OCI-LY7 (cell line): Measurements from ENCODE around the gene COL16A1. TPM values are rescaled to one million over a fixed set of nuclear protein-coding genes. Genes with fewer than 3 reads are reported as not detected.
A peak's percentile ranks its signal among the peaks of the same experiment; 100 is the strongest.

Experiments used
- BruUV-seq: library from RNA; stranded (reverse); fragments of 400-500 nt; replicated peaks from 2 replicates; lab custom pipeline; 2021; lab: Mats Ljungman, UMichigan
- CTCF ChIA-PET: fragments of 300-600 bp; sonication (Branson Sonifier 250); formaldehyde crosslinking; loops from one replicate; lab custom pipeline; 2022; ENCODE audit warnings: antibody characterized with exemption; ENCODE audit not compliant: unreplicated experiment; lab: Charles Lee
- POLR2A ChIA-PET: fragments of 300-600 bp; sonication (Branson Sonifier 250); formaldehyde crosslinking; loops from one replicate; lab custom pipeline; 2022; ENCODE audit warnings: antibody characterized with exemption; lab: Charles Lee
- DNase-seq: peaks from one replicate; pipeline ENCODE4 v3.0.0-alpha.2; 2015; ENCODE audit warnings: low spot score
- H2AFZ ChIP-seq: fragments of 200-600 bp; sonication (generic), shearing (Covaris generic); 2 replicates; pipeline ENCODE4 v1.6.1; 2014; ENCODE audit warnings: mild to moderate bottlenecking, antibody characterized with exemption, low read length, moderate library complexity
- H3K27ac ChIP-seq: fragments of 200-600 bp; sonication (generic); 2 replicates; pipeline ENCODE4 v1.5.1; 2014; ENCODE audit warnings: mixed run types, low read depth, mild to moderate bottlenecking, moderate library complexity, low read length, inconsistent platforms; ENCODE audit not compliant: poor library complexity, severe bottlenecking
- H3K36me3 ChIP-seq: fragments of 200-600 bp; sonication (generic); 2 replicates; pipeline ENCODE4 v1.6.1; 2014; ENCODE audit warnings: mild to moderate bottlenecking, antibody characterized with exemption, low read length, moderate library complexity, mixed read lengths; ENCODE audit not compliant: insufficient read depth
- H3K4me1 ChIP-seq: fragments of 200-600 bp; sonication (generic); 2 replicates; pipeline ENCODE4 v1.5.1; 2014; ENCODE audit warnings: mild to moderate bottlenecking, low read length; ENCODE audit not compliant: insufficient read depth, poor library complexity, severe bottlenecking
- H3K4me2 ChIP-seq: fragments of 200-600 bp; sonication (generic); 2 replicates; pipeline ENCODE4 v1.6.1; 2014; ENCODE audit warnings: mild to moderate bottlenecking, low read length
- H3K4me3 ChIP-seq: fragments of 200-600 bp; sonication (generic); 2 replicates; pipeline ENCODE4 v1.5.1; 2014; ENCODE audit warnings: mild to moderate bottlenecking, low read depth, low read length; ENCODE audit not compliant: poor library complexity, severe bottlenecking
- H3K79me2 ChIP-seq: fragments of 200-600 bp; sonication (generic); 2 replicates; pipeline ENCODE4 v1.6.1; 2016; ENCODE audit warnings: low read depth, mild to moderate bottlenecking, low read length, moderate library complexity, mixed read lengths; ENCODE audit not compliant: insufficient read depth
- H3K9me2 ChIP-seq: fragments of 200-600 bp; sonication (generic); 2 replicates; pipeline ENCODE4 v1.6.1; 2016; ENCODE audit warnings: mild to moderate bottlenecking, low read length, mixed read lengths; ENCODE audit not compliant: insufficient read depth
- H3K9me3 ChIP-seq: fragments of 200-600 bp; sonication (generic); 2 replicates; pipeline ENCODE4 v1.6.1; 2014; ENCODE audit warnings: mild to moderate bottlenecking, mixed run types, low read length, mixed read lengths
- H4K20me1 ChIP-seq: fragments of 200-600 bp; sonication (generic); 2 replicates; pipeline ENCODE4 v1.6.1; 2014; ENCODE audit warnings: mild to moderate bottlenecking, antibody characterized with exemption, low read length, moderate library complexity, mixed read lengths; ENCODE audit not compliant: insufficient read depth
- EZH2phosphoT487 ChIP-seq: fragments of 200-600 bp; sonication (generic); IDR thresholded peaks from 2 replicates; pipeline ENCODE4 v1.6.1; 2018; ENCODE audit warnings: low read depth, borderline replicate concordance, mild to moderate bottlenecking, mixed run types, antibody characterized with exemption, low read length, moderate library complexity, mixed read lengths
- intact Hi-C: fragments of 100-400 bp; cut with micrococcal nuclease; formaldehyde crosslinking; loops from one replicate; pipeline ENCODE4 v1.10.0; 2022; ENCODE audit not compliant: unreplicated experiment
- total RNA-seq, 2 experiments: library from RNA; depleted of rRNA in 1 of 2; stranded (reverse); fragments of >200 nt in 1 of 2; shearing (Covaris generic) in 1 of 2; gene quantifications; 2 replicates each; pipeline ENCODE4 v1.2.3, GENCODE V29; 2014 to 2022
- TF ChIP-seq, protein P1 (sequence below): fragments of 200-600 bp; sonication (generic); conservative IDR thresholded peaks from 2 replicates; pipeline ENCODE4 v1.5.1; 2014; ENCODE audit warnings: mild to moderate bottlenecking, antibody characterized with exemption, low read length, moderate library complexity, mixed read lengths

COL16A1 gene
- total RNA-seq, 2 experiments from 2014 or later: not detected

DNA sequence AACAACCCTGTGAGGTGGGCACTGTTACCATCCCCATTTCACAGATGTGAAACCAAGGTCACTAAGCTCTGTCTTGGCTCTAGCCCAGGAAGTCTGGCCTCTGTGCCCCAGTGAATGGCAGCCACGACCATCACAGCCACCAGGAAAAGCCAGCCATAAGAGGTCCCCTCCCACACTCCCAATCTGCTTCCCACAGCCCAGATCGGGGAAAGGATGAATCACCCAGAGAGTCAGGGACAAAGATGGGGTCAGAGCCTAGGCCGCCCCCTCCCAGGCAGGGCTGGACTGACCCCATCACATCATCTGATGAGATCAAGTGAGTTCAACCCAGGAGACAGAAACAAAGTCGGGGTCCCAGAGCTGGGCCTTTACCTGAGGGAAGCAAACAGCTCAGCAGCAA, 22.9 kb upstream of the COL16A1 start:
- H3K79me2 ChIP-seq: no peaks in the 10 kb centered on the region
- no peak overlapping the region for H3K27ac ChIP-seq
- H4K20me1 ChIP-seq: no peaks in the 10 kb centered on the region
- no peak for DNase-seq
- H3K4me1 ChIP-seq: peaks cover 13% of the 10 kb centered on the region
- ChIA-PET CTCF (no interaction called here), POLR2A (no interaction called here)
- H3K4me2 ChIP-seq: 0 out of 2 replicates have a peak overlapping the region, but pooled peaks have one; percentile 9
- no peaks in the 10 kb centered on the region for H3K9me2 ChIP-seq
- H3K36me3 ChIP-seq: no peaks in the 10 kb centered on the region
- no TSS peak for BruUV-seq
- no peak overlapping the region for H3K4me3 ChIP-seq
- no peak overlapping the region for H2AFZ ChIP-seq
- TF ChIP-seq EZH2phosphoT487: no peak
- TF ChIP-seq, protein P1, sequence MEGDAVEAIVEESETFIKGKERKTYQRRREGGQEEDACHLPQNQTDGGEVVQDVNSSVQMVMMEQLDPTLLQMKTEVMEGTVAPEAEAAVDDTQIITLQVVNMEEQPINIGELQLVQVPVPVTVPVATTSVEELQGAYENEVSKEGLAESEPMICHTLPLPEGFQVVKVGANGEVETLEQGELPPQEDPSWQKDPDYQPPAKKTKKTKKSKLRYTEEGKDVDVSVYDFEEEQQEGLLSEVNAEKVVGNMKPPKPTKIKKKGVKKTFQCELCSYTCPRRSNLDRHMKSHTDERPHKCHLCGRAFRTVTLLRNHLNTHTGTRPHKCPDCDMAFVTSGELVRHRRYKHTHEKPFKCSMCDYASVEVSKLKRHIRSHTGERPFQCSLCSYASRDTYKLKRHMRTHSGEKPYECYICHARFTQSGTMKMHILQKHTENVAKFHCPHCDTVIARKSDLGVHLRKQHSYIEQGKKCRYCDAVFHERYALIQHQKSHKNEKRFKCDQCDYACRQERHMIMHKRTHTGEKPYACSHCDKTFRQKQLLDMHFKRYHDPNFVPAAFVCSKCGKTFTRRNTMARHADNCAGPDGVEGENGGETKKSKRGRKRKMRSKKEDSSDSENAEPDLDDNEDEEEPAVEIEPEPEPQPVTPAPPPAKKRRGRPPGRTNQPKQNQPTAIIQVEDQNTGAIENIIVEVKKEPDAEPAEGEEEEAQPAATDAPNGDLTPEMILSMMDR: no peak
- intact Hi-C loops: no loop called here
- no peaks in the 10 kb centered on the region for H3K9me3 ChIP-seq

DNA sequence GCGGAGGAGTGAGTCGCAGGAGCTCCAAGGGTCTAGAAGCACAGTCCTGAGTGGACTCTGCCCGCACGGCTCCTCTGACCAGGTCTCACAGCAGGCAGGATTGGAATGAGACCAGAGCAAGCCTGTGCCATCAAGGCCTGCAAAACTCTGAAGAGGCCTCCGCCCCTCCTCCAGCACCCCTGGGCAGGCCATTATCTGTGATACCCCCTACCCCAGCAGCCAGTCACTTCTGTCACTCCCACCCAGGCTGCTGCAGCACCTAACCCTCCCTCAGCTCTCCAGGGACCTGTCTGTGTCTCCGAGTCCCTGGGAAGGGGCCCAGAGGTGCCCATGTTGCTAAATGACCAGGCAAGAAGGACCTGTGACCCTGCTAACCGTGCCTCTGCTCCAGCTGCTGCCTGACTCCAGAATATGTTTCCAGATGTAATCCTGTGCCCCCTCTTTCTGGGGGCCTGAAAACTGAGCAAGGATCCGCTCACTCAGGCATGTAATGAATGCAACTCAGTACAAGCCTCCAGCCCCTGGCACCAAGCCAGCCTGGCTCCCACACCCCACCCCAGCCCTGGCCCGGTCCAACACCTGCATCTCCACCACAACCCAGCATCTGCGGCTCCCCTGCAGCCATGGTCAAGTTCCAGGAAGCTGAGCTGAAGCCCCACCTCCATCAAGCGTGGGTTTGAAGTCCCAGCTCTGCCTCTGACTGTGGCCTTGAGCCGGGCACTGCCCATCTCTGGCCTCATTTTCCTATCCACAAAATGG, 22.1 kb upstream of the COL16A1 start:
- Histone ChIP-seq H3K27ac (no peak overlapping the region), H2AFZ (no peak overlapping the region), H3K4me2 (peak overlapping the region; percentile 9; the same call in 1 of the 2 replicates), H3K4me3 (no peak overlapping the region), H3K9me3 (no peaks in the 10 kb centered on the region), H4K20me1 (no peaks in the 10 kb centered on the region), H3K4me1 (peaks cover 13% of the 10 kb centered on the region), H3K36me3 (no peaks in the 10 kb centered on the region), H3K79me2 (no peaks in the 10 kb centered on the region), H3K9me2 (no peaks in the 10 kb centered on the region)
- TF ChIP-seq EZH2phosphoT487: no peak
- peak; percentile 38 for DNase-seq
- intact Hi-C loops: no loop called here
- CTCF ChIA-PET: no interaction called here
- POLR2A ChIA-PET: no interaction called here
- BruUV-seq: no TSS peak

DNA sequence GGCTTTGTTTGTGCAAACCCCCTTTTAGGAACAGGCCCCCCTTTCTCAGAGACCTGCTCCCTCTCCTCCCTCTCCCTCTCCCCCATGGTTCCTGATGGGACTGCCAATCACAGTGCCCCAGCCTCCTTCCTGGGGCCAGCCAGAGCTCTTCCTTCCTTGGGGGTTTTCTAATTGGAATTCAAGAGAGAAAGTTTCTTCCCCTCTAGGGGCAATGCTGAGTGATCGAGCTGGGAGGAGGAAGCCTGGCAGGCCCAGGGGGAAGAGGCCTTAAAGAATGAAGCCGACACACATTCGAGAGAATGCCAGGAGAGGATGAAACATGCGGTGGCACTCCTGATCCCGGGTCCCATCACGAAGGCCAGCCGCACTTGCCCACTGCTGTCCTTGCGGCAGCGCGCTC, 21.3 kb upstream of the COL16A1 start:
- TF ChIP-seq, protein P1: no peak
- no peak for TF ChIP-seq EZH2phosphoT487
- Histone ChIP-seq H4K20me1 (no peaks in the 10 kb centered on the region), H3K9me3 (no peaks in the 10 kb centered on the region), H3K27ac (no peak overlapping the region), H3K4me2 (no peak overlapping the region), H3K79me2 (no peaks in the 10 kb centered on the region), H3K4me3 (no peak overlapping the region), H3K36me3 (no peaks in the 10 kb centered on the region), H2AFZ (no peak overlapping the region), H3K9me2 (no peaks in the 10 kb centered on the region), H3K4me1 (peaks cover 13% of the 10 kb centered on the region)
- POLR2A ChIA-PET: interaction anchor here (0.6 kb wide), 1 partner anchor 109 kb away, joined by 3 read pairs; no protein-coding TSS in a partner anchor
- intact Hi-C loops: no loop called here
- BruUV-seq: no TSS peak
- CTCF ChIA-PET: no interaction called here
- no peak for DNase-seq
